Lower leg skin (tissue), 4 donors: Measurements from ENCODE around the gene LHX4. TPM values are rescaled to one million over a fixed set of nuclear protein-coding genes. Genes with fewer than 3 reads are reported as not detected.

Experiments used
- DNase-seq, 2 donors: peaks; one replicate each; pipeline ENCODE4 v3.0.0-alpha.2; 2019; ENCODE audit warnings: low spot score in 2 of 2
- H3K4me3 ChIP-seq: fragments of 200-600 bp; sonication (generic); 2 replicates; pipeline ENCODE4 v1.5.1; 2017; ENCODE audit warnings: mild to moderate bottlenecking, low read depth; ENCODE audit not compliant: poor library complexity, severe bottlenecking
- CTCF ChIP-seq, 3 donors: fragments of 450-650 bp; IDR thresholded peaks; one replicate each; pipeline ENCODE4 v1.5.1; 2016; ENCODE audit warnings: antibody characterized with exemption in 3 of 3, mild to moderate bottlenecking in 3 of 3, moderate library complexity in 2 of 3
- POLR2A ChIP-seq, 2 donors: fragments of 450-650 bp; IDR thresholded peaks; one replicate each; pipeline ENCODE4 v1.6.1; 2016 to 2017; ENCODE audit warnings: antibody characterized with exemption in 2 of 2, mild to moderate bottlenecking in 1 of 2, moderate library complexity in 1 of 2
- WGBS, 2 donors: methylation state at CpG; one replicate each; pipeline ENCODE4 v1.1.5; 2018; 5-methylcytosine and 5-hydroxymethylcytosine counted together
- intact Hi-C: fragments of 100-400 bp; cut with DNase I; formaldehyde crosslinking; loops from one replicate; pipeline ENCODE4 v1.15.0; 2023; ENCODE audit warnings: low total_unique reads
- total RNA-seq, 4 donors: library from RNA; depleted of rRNA; stranded (reverse); fragments of >200 nt; gene quantifications; one replicate each; pipeline ENCODE4 v1.1.0, GENCODE V29; 2016

Gene LHX4
- total RNA-seq, 4 donors from 2014 or later = 0.08 to 0.32 (median 0.17) TPM; not detected in 1

GRCh38 chr1:180194546-180195207 lies 35.4 kb upstream of the LHX4 start:
- no peak overlapping the region for H3K4me3 ChIP-seq
- TF ChIP-seq CTCF (IDR thresholded peaks at IDR 0.05) (no peak), POLR2A (IDR thresholded peaks at IDR 0.05) (no peak)
- intact Hi-C loops = no loop called here
- 82 to 84% methylated on average over 19 of the region's 19 CpGs for WGBS, 2 donors
- DNase-seq = no peak

- 96 to 99% methylated on average over 3 of the region's 3 CpGs for WGBS, 2 donors
Observed at GRCh38 chr1:180195401-180195800, 34.7 kb upstream of the LHX4 start.

GRCh38 chr1:180195916-180196315 lies 34.1 kb upstream of the LHX4 start:
- no peak for DNase-seq
- TF ChIP-seq CTCF (IDR thresholded peaks at IDR 0.05) (no peak), POLR2A (IDR thresholded peaks at IDR 0.05) (no peak)
- intact Hi-C loops = no loop called here
- WGBS, 2 donors = 85 to 93% methylated on average over 8 to 9 of the region's 9 CpGs
- H3K4me3 ChIP-seq = no peak overlapping the region

More at GRCh38 chr1:180195401-180195800, 34.7 kb upstream of the LHX4 start:
- intact Hi-C loops = no loop called here
- no peak for TF ChIP-seq CTCF (IDR thresholded peaks at IDR 0.05)
- no peak for DNase-seq
- no peak overlapping the region for H3K4me3 ChIP-seq

GRCh38 chr1:180196436-180197003 lies 33.5 kb upstream of the LHX4 start:
- TF ChIP-seq CTCF (IDR thresholded peaks at IDR 0.05) = no peak
- no peak for TF ChIP-seq POLR2A (IDR thresholded peaks at IDR 0.05)
- DNase-seq = no peak
- no peak overlapping the region for H3K4me3 ChIP-seq
- 89 to 90% methylated on average over 14 to 17 of the region's 17 CpGs for WGBS, 2 donors
- intact Hi-C loops = no loop called here

GRCh38 chr1:180197231-180197630 lies 32.8 kb upstream of the LHX4 start:
- no peak for DNase-seq
- H3K4me3 ChIP-seq = no peak overlapping the region
- no peak for TF ChIP-seq CTCF (IDR thresholded peaks at IDR 0.05)
- intact Hi-C loops = no loop called here
- WGBS, 2 donors = 65 to 91% methylated on average over 2 to 4 of the region's 5 CpGs

- DNase-seq = no peak
- TF ChIP-seq CTCF (IDR thresholded peaks at IDR 0.05) (no peak), POLR2A (IDR thresholded peaks at IDR 0.05) (no peak)
- WGBS, 2 donors = 53 to 61% methylated on average over 4 of the region's 4 CpGs
- intact Hi-C loops = no loop called here
- no peak overlapping the region for H3K4me3 ChIP-seq
Observed at GRCh38 chr1:180198196-180198595, 31.9 kb upstream of the LHX4 start.
